ENCODE data around the gene ODF4.
"Not testable (repeated sequence)": the region's sequence is repeated elsewhere in the genome, so short reads cannot be mapped to it uniquely, and the experiment has no call there.

The ODF4 gene

GRCh38 chr17:8369944-8370343, 30.3 kb downstream of the ODF4 start:
- no peaks in the 10 kb centered on the region for H3K36me3 ChIP-seq (ENCODE audit: insufficient read depth)
- TF ChIP-seq, protein P1, sequence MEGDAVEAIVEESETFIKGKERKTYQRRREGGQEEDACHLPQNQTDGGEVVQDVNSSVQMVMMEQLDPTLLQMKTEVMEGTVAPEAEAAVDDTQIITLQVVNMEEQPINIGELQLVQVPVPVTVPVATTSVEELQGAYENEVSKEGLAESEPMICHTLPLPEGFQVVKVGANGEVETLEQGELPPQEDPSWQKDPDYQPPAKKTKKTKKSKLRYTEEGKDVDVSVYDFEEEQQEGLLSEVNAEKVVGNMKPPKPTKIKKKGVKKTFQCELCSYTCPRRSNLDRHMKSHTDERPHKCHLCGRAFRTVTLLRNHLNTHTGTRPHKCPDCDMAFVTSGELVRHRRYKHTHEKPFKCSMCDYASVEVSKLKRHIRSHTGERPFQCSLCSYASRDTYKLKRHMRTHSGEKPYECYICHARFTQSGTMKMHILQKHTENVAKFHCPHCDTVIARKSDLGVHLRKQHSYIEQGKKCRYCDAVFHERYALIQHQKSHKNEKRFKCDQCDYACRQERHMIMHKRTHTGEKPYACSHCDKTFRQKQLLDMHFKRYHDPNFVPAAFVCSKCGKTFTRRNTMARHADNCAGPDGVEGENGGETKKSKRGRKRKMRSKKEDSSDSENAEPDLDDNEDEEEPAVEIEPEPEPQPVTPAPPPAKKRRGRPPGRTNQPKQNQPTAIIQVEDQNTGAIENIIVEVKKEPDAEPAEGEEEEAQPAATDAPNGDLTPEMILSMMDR (conservative IDR thresholded peaks at IDR 0.05; ENCODE audit: low read depth, low read length): no peak
- no peak overlapping the region for H2AFZ ChIP-seq (ENCODE audit: low read depth)

DNA sequence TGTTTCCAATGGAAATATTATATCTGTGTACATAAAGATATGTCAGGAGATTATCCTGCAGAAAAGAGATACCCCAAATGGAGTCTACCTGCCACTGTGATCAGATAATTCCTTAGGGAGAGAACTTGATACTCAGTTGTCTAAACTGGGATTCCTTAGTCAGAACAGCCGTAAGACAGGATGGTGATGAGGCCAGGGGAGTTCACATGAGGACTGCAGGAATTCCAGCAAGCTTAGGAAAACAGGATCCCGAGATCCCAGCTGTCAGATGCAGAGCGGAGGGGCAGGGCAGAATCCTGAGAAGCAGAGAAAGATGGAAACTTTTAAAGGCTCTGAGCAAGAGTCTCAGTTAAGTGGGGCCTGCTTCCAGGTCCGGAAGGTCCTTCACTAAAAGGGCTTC, 32.1 kb downstream of the ODF4 start:
- Histone ChIP-seq H3K4me2 (no peak overlapping the region), H2AFZ (ENCODE audit: low read depth) (no peak overlapping the region), H3K27ac (no peak overlapping the region), H3K36me3 (ENCODE audit: insufficient read depth) (no peaks in the 10 kb centered on the region), H3K4me1 (ENCODE audit: low read depth, poor library complexity, severe bottlenecking) (no peaks in the 10 kb centered on the region), H3K9ac (no peak overlapping the region), H3K4me3 (IDR thresholded peaks at IDR 0.05; ENCODE audit: insufficient read depth, low read depth, low read length) (no peak overlapping the region), H3K79me2 (ENCODE audit: insufficient read depth, low read depth) (no peaks in the 10 kb centered on the region), H4K20me1 (ENCODE audit: insufficient read depth) (no peaks in the 10 kb centered on the region), H3K27me3 (ENCODE audit: insufficient read depth, low read depth) (no peaks in the 10 kb centered on the region)
- TF ChIP-seq, protein P1 (conservative IDR thresholded peaks at IDR 0.05; ENCODE audit: low read depth, low read length): no peak

More at GRCh38 chr17:8369944-8370343, 30.3 kb downstream of the ODF4 start:
- Histone ChIP-seq H3K4me2 (no peak overlapping the region), H4K20me1 (ENCODE audit: insufficient read depth) (no peaks in the 10 kb centered on the region), H3K27me3 (ENCODE audit: insufficient read depth, low read depth) (no peaks in the 10 kb centered on the region), H3K4me1 (ENCODE audit: low read depth, poor library complexity, severe bottlenecking) (no peaks in the 10 kb centered on the region), H3K27ac (no peak overlapping the region), H3K79me2 (ENCODE audit: insufficient read depth, low read depth) (no peaks in the 10 kb centered on the region), H3K9ac (no peak overlapping the region), H3K4me3 (IDR thresholded peaks at IDR 0.05; ENCODE audit: insufficient read depth, low read depth, low read length) (no peak overlapping the region)

DNA sequence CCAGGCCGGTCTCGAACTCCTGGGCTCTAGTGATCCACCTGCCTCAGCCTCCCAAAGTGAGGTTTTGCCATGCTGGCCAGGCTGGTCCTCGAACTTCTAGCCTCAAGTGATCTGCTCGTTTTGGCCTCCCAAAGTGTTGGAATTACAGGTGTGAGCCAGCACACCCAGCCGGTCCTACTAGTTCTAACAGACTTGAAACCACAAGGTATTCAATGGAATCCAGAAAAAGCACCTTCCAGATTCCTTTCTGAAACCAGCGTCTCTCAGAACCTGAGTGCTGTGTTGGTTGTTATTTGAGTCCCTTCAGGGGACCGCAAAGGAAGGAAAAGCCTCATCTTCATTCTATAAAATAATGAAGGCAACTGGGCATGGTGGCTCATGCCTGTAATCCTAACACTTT, 32.8 kb downstream of the ODF4 start:
- H2AFZ ChIP-seq (ENCODE audit: low read depth): no peak overlapping the region
- no peak overlapping the region for H3K27ac ChIP-seq
- H3K4me1 ChIP-seq (ENCODE audit: low read depth, poor library complexity, severe bottlenecking): no peaks in the 10 kb centered on the region
- H3K9ac ChIP-seq: no peak overlapping the region
- TF ChIP-seq, protein P1 (conservative IDR thresholded peaks at IDR 0.05; ENCODE audit: low read depth, low read length): no peak
- H3K4me2 ChIP-seq: no peak overlapping the region
- H3K27me3 ChIP-seq (ENCODE audit: insufficient read depth, low read depth): no peaks in the 10 kb centered on the region
- H3K36me3 ChIP-seq (ENCODE audit: insufficient read depth): no peaks in the 10 kb centered on the region
- no peaks in the 10 kb centered on the region for H4K20me1 ChIP-seq (ENCODE audit: insufficient read depth)
- H3K4me3 ChIP-seq (IDR thresholded peaks at IDR 0.05; ENCODE audit: insufficient read depth, low read depth, low read length): no peak overlapping the region
- H3K79me2 ChIP-seq (ENCODE audit: insufficient read depth, low read depth): no peaks in the 10 kb centered on the region

GRCh38 chr17:8373856-8374255, 34.2 kb downstream of the ODF4 start:
- not testable (repeated sequence) for H2AFZ ChIP-seq (ENCODE audit: low read depth); H3K27me3 ChIP-seq (ENCODE audit: insufficient read depth, low read depth); H3K36me3 ChIP-seq (ENCODE audit: insufficient read depth); H3K4me1 ChIP-seq (ENCODE audit: low read depth, poor library complexity, severe bottlenecking); H3K79me2 ChIP-seq (ENCODE audit: insufficient read depth, low read depth); H3K27ac ChIP-seq; H3K4me3 ChIP-seq (IDR thresholded peaks at IDR 0.05; ENCODE audit: insufficient read depth, low read depth, low read length); H3K9ac ChIP-seq; H3K4me2 ChIP-seq; H4K20me1 ChIP-seq (ENCODE audit: insufficient read depth)

DNA sequence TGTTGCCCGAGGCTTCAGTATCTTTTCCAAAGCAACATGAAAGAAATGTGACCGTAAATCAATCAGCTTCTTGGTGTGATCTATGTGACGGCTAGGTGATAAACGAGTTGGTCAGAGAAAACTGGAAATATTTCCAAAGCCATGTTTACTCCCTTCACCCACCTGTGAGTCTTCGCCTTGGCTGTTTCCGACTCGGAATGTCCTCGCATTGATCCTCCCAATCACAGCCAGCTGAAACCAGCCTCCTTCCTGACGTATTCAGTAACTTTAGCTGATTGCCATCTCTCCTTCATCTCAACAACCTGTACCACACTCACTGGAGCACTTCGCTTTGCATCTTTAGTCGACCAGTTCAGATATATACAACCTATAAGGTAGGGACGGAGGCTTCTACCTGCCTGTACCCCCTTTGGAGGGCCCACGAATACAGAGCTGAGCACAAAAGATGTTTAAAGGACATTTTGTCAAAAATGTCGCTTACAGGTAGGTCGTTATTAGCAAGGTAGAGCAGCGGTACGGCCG, 36.2 kb downstream of the ODF4 start:
- TF ChIP-seq, protein P1 (conservative IDR thresholded peaks at IDR 0.05; ENCODE audit: low read depth, low read length): no peak
- H3K36me3 ChIP-seq (ENCODE audit: insufficient read depth): no peaks in the 10 kb centered on the region
- H3K9ac ChIP-seq: no peak overlapping the region
- H3K4me2 ChIP-seq: peak overlapping the region; percentile 17; the same call in 1 of the 2 replicates
- no peaks in the 10 kb centered on the region for H3K27me3 ChIP-seq (ENCODE audit: insufficient read depth, low read depth)
- peaks cover 4% of the 10 kb centered on the region for H3K4me1 ChIP-seq (ENCODE audit: low read depth, poor library complexity, severe bottlenecking)
- H3K4me3 ChIP-seq (IDR thresholded peaks at IDR 0.05; ENCODE audit: insufficient read depth, low read depth, low read length): no peak overlapping the region
- H3K79me2 ChIP-seq (ENCODE audit: insufficient read depth, low read depth): 0 out of 2 replicates have a peak, but pooled peaks cover 8% of the 10 kb centered on the region
- no peaks in the 10 kb centered on the region for H4K20me1 ChIP-seq (ENCODE audit: insufficient read depth)
- no peak overlapping the region for H2AFZ ChIP-seq (ENCODE audit: low read depth)
- H3K27ac ChIP-seq: no peak overlapping the region
